CD4-positive, alpha-beta T cell treated with Interleukin-15 for 4 hours (primary cell): ENCODE data around the gene ADGRF3.
A peak's percentile ranks its signal among the peaks of the same experiment; 100 is the strongest.
"Not testable (repeated sequence)": the region's sequence is repeated elsewhere in the genome, so short reads cannot be mapped to it uniquely, and the experiment has no call there.

Source experiments
- DNase-seq: peaks from one replicate; pipeline ENCODE4 v3.0.0-alpha.2; 2020; ENCODE audit warnings: low spot score

The ADGRF3 gene

DNA sequence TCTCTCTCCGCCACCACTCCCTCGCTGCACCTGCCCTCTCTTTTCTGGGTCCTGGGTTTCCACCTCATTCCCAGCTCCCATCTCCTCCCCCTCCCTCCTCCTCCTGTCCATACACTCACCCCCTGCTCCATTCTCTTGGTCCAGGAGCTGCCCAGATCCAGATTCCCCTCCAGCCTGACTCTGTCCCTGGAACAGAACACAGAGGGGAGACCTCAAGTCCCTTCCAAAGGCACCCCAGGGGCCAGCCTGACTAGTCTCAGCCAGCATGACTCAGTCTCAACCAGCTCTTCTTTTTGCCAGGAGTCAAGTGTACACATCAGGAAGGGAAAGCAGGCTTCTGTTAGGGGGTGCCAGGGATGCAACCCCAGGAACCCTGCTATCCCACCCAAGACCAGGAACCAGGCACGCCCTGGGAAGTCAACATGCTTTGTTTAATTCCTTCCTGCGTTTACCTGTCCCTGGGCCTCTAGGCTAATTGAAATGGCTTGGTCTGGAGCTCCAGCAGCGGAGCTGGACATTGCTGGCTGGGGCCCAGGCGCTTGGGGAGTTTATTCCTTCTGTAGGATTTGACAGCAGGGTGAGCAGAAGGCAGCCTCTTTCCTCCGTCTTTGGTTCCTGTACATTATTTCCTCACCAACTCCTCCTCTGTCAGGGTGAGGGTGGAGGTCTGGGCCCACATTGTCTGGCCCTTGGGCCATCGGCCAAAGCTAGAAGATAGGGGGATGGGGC lies 29.0 kb downstream of the ADGRF3 start:
- no peak for DNase-seq

DNA sequence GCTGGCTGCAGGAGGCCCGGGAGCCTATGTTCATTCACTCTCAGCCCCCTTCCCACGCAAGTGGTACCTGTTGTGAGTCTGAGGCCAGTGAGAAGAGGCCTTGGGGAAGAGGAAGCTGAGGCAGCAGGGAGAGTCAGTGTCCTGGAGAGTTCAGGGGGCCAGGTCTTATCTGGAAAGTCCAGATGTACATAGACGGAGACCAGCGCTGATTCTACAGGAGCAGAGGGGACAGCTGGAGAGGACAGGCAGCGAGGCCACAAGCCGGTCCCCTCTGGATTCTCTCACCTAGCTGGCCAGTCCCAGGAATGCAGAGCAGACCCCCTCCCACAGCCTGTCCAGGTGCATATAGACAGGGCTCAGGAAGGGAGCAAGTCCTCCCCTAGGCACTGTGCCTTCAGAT lies 29.7 kb downstream of the ADGRF3 start:
- DNase-seq = no peak

DNA sequence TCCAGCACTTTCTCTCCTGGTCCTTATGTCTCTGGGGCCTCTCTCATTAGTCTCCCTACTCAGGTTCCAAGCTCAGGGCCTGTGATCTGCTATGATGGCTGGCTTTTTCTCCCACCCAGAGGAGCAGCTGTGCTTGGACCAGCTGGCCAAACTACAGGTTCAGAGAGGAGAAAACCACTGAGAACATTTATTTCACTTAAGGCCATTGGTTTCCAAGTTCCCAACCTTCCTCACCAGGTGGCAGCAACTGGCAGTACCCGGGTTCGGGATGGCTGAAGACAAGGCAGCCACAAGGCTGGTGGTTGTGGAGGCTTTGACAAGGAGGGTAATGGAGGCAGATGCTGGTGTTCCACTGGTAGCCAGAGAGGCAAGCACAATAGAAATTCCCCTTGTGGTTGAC lies 30.5 kb downstream of the ADGRF3 start:
- no peak for DNase-seq

- DNase-seq = no peak
Measured at GRCh38 chr2:26314243-26314642, 32.3 kb downstream of the ADGRF3 start.

DNA sequence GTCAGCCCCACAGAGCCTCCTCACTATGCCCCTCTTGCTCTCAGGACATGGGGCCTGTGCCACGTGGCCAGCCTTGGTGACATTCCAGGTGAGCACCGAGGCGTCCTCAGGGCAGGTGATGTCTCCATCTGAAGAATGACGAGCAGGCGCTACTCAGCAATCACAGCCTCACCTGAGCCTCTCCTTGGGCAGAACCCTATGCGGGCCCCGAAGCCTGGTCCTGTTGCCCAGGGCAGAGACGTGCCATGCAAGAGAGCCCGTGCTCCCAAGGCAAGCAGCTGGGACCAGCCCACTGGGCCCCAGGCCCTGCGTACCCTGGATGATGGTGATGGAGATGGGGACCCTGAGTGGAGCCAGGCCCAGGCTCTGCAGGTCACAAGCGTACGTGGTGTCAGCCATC lies 33.1 kb downstream of the ADGRF3 start:
- no peak for DNase-seq

DNA sequence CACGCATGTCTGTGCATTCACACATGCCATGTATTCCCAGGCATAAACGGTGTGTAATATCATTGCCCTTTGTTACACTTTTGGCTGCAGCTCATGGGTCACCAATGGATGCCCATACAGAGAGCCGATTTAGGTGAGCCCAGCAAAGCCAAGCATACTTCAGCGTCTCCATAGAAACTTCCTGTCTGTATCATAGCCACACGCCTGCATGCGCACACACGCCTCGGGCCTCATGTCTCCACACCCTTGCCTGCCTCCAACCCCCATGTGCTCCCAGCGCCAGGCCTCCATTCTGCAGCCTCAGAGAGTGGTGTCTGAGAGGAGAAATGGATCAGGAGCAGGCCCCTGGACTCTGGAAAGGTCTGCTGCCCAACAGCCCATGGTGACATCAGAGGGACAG lies 34.1 kb downstream of the ADGRF3 start:
- no peak for DNase-seq

- no peak for DNase-seq
Measured at GRCh38 chr2:26309921-26310320, 36.7 kb downstream of the ADGRF3 start.

DNA sequence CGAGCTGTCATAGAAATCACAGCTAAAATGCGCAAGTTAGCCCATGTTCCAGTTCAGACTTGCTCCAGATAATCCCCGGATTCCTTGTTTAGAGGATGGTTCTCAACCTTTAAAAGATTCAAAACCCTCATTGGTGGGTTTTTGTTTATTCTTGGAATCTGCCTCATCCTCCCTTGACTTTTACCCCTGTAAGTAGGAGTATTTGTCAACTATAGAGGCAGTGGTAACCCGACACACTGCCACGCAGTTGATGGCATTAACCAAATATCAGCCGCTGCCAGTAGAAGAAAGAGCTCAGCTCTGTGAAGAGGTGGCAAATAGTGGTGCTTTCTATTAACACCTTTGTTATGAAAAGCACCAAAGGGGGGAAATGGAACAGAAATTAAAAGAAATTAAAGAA lies 41.0 kb downstream of the ADGRF3 start:
- no peak for DNase-seq

- DNase-seq = not testable (repeated sequence)
Measured at GRCh38 chr2:26305094-26305493, 41.5 kb downstream of the ADGRF3 start.

DNA sequence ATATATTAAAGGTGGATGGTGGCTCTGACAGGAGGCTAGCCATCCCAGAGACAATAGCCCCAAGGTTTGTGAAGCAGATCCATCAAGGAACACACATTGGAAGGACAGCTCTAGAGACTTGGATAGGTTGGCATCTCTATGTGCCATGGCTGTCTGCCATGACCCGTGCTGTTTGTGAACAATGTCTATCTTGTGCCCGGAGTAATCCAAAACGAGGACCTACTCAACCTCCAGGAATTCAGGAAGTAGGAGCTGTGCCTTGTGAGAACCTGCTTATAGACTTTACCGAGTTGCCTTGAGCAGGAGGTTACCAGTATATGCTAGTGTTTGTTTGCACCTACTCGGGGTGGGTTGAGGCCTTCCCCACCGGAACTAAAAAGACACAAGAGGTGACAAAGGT lies 43.7 kb downstream of the ADGRF3 start:
- no peak for DNase-seq

DNA sequence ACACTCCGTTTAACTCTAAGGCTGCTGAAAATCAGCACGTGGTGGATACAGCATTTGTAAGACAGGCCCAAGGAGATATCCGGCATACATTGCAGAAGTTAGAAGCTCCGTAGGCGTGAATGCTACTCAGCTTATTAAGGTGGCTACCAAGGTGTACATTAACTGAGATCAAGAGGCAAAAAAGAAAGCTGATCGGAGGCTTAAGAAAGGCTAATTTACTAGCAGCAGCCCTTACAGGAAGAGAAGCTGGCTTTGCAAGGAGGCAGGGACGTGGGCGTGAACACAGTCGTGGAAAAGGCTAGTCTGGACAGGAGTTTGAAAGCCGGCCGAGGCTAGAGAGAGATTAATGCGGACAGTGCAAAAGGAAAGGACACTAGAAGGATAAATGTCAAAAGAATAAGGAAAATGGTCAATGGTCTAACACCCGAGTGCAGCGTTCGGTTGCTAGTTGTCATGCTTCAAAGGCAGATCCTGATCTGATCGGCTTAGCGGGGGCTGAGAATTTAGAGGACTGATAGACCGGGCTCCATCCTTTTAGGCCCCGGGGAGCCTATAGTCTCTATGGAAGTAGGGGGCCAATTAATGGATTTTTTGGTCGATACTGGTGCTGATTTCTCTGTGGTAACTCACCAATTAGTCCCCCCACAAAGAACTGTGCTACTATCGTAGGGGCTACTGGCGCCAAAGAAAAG lies 46.2 kb downstream of the ADGRF3 start:
- peak; percentile 5 for DNase-seq

DNA sequence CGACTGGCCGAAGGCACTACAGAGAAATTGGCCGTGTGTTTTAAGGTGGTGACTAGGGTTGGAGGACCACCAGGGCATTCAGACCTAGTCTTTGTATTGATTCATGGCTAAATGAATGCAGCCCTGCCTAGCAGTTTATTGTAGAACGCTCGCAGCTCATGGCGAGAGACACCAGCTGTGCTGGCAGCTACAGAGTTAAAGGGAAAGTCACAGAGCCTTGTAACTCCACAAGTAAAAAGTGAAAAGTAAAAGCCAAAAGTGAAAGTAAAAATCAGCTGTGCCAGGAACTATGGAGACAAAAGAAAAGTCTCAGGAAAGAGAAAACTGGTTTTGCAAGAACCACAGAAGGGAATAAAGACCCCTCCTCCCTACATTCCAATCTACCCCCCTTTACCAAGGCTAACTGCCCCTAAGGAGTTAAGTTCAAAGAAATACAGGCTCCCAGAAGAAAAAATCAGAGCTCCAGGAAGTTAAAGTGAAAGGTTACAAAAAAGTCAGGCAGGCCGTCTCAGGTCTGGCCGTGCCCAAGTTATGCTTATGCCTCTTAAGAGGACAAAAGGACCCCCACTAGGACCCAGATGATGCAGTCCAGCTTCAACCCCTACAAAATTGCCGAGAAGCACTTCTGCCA lies 47.0 kb downstream of the ADGRF3 start:
- peak; percentile 25 for DNase-seq

DNA sequence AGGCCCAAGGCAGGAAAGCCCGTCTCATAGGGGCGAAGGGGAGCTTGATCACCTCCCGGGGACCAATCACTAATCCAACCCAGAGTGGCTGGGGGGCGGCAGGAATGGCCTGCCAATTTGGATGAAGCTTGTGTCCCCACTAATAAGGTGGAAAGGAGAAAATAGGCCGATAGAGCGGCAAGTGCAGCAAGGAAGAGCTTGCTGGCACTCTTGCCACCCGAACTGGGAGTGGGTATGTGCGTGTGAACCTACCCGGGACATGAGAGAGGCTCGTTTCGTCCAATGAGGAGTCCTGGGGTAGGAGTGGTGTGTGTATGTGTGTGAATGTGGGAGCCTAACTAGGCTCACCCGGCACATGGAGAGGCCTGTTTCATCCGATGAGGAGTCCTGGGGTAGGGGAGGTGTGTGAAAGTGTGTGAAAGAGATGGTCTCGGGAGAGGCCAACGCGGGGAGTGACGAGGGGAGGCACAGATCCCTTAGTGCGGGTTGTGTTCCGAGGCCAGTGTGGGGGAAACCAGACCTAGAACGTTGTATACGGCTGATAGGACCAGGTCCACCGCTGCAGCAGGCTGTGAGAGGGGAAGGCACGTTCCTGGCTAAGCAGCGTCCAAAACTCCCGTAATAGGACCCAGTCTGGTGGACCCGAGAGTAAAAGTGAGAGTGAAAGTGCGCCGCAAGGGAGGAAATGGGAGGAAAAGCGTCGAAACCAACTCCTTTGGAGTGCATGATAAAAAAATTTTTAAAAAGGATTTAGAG lies 47.8 kb downstream of the ADGRF3 start:
- DNase-seq = peak; percentile 19

GRCh38 chr2:26298286-26298637 lies 48.3 kb downstream of the ADGRF3 start:
- no peak for DNase-seq

- no peak for DNase-seq
Measured at GRCh38 chr2:26297061-26297460, 49.5 kb downstream of the ADGRF3 start.

GRCh38 chr2:26295511-26295910 lies 51.1 kb downstream of the ADGRF3 start:
- no peak for DNase-seq

DNA sequence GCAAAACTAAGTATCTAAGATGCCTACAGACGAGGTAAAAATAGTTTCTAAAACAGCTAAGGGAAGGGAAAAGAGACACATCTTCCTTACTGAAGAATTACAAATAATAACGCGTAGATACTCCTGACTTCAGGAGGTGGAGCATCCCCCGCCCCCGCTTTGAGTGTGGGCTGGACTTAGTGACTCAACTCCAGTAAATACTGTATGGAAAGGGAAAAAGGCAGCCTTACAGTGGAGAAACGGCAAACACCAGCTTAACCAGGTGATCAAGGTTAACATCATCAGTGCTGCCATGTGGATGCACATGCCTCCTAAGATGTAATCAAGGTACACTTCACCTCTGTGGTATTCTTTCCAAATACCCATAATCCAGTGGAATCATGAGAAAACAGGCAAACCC lies 53.9 kb downstream of the ADGRF3 start:
- no peak for DNase-seq

DNA sequence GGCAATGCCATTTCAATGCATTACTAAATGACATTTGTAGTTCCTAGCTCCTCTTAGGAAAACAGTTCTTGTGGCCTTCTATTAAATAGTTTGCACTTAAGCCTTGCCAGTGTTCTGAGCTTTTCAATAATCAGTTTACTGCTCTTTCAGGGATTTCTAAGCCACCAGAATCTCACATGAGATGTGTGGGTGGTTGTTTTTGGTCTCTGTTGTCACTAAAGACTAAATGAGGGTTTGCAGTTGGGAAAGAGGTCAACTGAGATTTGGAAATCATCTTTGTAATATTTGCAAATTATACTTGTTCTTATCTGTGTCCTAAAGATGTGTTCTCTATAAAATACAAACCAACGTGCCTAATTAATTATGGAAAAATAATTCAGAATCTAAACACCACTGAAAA lies 56.6 kb downstream of the ADGRF3 start:
- DNase-seq = no peak

DNA sequence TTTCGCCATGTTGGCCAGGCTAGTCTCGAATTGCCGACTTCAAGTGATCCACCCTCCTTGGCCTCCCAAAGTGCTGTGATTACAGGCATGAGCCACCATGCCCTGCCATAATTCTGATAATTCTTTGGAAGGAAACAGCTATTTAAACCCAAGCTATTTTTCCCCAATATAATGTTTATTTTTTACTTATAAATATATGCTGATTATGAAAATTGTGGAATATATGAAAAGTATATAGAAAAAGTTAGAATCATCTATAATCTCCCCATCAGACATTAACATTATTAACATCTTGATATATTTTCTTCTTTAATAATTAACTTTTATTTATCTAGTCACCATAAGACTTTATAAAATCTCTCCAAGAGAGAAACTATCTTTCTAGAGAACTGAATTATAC lies 60.7 kb downstream of the ADGRF3 start:
- no peak for DNase-seq

DNA sequence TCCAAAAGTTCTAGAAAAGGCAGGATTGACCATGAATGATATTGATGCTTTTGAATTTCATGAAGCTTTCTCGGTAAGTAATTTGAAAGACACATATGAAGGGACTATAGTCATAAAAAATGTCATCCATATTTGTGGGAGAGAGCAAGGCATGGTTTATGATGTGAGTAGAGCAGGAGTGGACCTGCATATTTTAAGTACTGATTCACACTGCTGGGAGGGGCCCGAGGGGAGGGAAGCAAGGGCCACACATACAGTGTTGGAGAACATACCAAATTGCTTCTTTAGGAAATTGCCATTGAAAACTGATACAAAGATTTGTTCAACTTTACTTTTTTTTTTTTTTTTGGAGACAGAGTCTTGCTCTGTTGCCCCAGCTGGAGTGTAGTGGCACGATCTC lies 62.5 kb downstream of the ADGRF3 start:
- DNase-seq = no peak

DNA sequence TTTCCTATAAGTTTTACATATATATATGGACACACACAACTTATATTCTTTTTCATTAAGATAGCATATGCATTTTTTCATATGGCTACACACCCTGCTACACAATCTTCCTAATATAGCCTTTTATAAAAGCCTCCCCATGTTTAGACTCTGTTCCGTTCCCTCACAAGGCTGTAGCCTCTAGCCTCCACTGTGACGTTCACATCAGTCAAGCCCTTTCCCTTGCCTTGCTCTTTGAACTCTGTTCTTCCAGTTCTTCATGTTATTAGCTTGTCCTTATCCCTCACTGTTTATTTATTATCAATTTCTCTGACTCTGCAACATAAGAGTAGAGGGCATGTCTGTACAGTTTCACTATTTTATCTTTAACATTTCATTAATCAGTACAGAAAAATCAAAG lies 63.0 kb downstream of the ADGRF3 start:
- DNase-seq = no peak

- no peak for DNase-seq
Measured at GRCh38 chr2:26281226-26281625, 65.4 kb downstream of the ADGRF3 start.

GRCh38 chr2:26279886-26280285 lies 66.7 kb downstream of the ADGRF3 start:
- no peak for DNase-seq
